ENCODE measurements around the gene KLHL2. TPM values are rescaled to one million over a fixed set of nuclear protein-coding genes. Genes with fewer than 3 reads are reported as not detected.

The KLHL2 gene
- total RNA-seq, 1 donor from 2014 or later, result 24.3 TPM

DNA sequence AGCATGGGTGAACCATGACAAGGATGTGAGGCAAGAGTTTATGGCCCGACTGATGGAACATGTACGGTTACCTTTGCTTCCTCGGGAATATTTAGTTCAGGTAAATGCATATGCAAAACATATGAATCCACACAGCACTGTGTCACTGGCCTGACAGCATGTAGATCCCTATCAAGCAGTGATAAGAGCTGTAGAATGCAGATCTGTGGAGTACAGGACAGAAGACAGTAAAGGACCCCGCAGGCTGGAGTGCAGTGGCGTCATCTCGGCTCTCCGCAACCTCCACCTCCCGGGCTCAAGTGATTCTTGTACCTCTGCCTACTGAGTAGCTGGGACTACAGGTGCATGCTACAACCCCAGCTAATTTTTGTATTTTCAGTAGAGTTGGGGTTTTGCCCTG lies 90.3 kb downstream of the KLHL2 start:
- peaks cover 2% of the 10 kb centered on the region for H3K27me3 Mint-ChIP-seq (ENCODE audit: insufficient read depth, low read depth)
- H3K79me2 ChIP-seq (ENCODE audit: low read depth), result no peaks in the 10 kb centered on the region
- no peak overlapping the region for H3K27ac Mint-ChIP-seq
- no peaks in the 10 kb centered on the region for H3K36me3 ChIP-seq
- no peaks in the 10 kb centered on the region for H3K27me3 ChIP-seq
- H3K36me3 Mint-ChIP-seq, result peaks cover 4% of the 10 kb centered on the region
- no peak overlapping the region for H3K27ac ChIP-seq
- no peak for DNase-seq (ENCODE audit: low spot score)
- no peaks in the 10 kb centered on the region for H3K9me3 ChIP-seq (ENCODE audit: low read depth)
- H4K20me1 ChIP-seq (ENCODE audit: low read depth), result no peaks in the 10 kb centered on the region
- peaks cover 6% of the 10 kb centered on the region for H3K4me1 ChIP-seq
- no peak overlapping the region for H3K9ac ChIP-seq
- H3K4me3 Mint-ChIP-seq, result no peak overlapping the region
- no peak overlapping the region for H3K4me3 ChIP-seq
- no peak overlapping the region for H2AFZ ChIP-seq (replicated peaks)
- no peaks in the 10 kb centered on the region for H3K9me3 Mint-ChIP-seq
- no peaks in the 10 kb centered on the region for H3F3A ChIP-seq (ENCODE audit: low read depth)
- no peak overlapping the region for H3K4me2 ChIP-seq
- TF ChIP-seq EZH2 (IDR thresholded peaks at IDR 0.05), result no peak
- peaks cover 7% of the 10 kb centered on the region for H3K4me1 Mint-ChIP-seq

DNA sequence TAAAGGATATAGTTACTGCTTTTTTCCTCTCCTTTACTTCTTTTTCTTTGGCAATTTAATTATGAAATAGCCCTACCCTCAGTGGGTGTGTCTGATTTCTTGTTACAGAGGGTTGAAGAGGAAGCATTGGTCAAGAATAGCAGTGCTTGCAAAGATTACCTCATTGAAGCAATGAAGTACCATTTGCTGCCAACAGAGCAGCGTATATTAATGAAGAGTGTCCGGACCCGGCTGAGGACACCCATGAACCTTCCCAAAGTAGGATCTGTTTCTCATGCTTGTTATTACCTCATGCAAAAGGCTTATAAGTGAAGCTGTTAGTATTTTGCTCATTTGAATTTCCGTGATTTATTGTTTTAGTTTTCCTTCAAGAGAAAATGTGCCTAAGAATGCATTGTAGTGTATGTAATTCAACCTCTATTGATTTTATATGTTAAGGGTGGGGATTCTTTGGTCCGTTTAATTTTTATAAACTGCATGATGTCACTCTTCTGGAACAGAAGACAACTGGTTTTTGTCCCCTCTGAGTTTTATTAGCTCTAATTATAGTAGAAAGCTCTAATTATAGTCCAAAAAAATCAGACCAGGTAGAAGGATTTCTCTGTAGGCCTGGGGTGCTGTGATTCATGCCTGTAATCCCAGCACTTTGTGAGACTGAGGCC lies 92.2 kb downstream of the KLHL2 start:
- no peaks in the 10 kb centered on the region for H3K27me3 ChIP-seq
- H3K27ac ChIP-seq, result no peak overlapping the region
- no peak for DNase-seq (ENCODE audit: low spot score)
- H3K36me3 ChIP-seq, result no peaks in the 10 kb centered on the region
- H3K4me3 ChIP-seq, result no peak overlapping the region
- Mint-ChIP-seq H3K9me3 (no peaks in the 10 kb centered on the region), H3K27ac (no peak overlapping the region), H3K27me3 (ENCODE audit: insufficient read depth, low read depth) (peaks cover 2% of the 10 kb centered on the region), H3K36me3 (peaks cover 4% of the 10 kb centered on the region), H3K4me1 (peaks cover 7% of the 10 kb centered on the region), H3K4me3 (no peak overlapping the region)
- H4K20me1 ChIP-seq (ENCODE audit: low read depth), result no peaks in the 10 kb centered on the region
- H3F3A ChIP-seq (ENCODE audit: low read depth), result no peaks in the 10 kb centered on the region
- H3K9me3 ChIP-seq (ENCODE audit: low read depth), result no peaks in the 10 kb centered on the region
- peaks cover 6% of the 10 kb centered on the region for H3K4me1 ChIP-seq
- H3K79me2 ChIP-seq (ENCODE audit: low read depth), result no peaks in the 10 kb centered on the region
- TF ChIP-seq EZH2 (IDR thresholded peaks at IDR 0.05), result no peak
- no peak for TF ChIP-seq EZH2phosphoT487 (IDR thresholded peaks at IDR 0.05)
- TF ChIP-seq, protein P1, sequence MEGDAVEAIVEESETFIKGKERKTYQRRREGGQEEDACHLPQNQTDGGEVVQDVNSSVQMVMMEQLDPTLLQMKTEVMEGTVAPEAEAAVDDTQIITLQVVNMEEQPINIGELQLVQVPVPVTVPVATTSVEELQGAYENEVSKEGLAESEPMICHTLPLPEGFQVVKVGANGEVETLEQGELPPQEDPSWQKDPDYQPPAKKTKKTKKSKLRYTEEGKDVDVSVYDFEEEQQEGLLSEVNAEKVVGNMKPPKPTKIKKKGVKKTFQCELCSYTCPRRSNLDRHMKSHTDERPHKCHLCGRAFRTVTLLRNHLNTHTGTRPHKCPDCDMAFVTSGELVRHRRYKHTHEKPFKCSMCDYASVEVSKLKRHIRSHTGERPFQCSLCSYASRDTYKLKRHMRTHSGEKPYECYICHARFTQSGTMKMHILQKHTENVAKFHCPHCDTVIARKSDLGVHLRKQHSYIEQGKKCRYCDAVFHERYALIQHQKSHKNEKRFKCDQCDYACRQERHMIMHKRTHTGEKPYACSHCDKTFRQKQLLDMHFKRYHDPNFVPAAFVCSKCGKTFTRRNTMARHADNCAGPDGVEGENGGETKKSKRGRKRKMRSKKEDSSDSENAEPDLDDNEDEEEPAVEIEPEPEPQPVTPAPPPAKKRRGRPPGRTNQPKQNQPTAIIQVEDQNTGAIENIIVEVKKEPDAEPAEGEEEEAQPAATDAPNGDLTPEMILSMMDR (IDR thresholded peaks at IDR 0.05), result no peak
- H3K9ac ChIP-seq, result no peak overlapping the region
- no peak overlapping the region for H3K4me2 ChIP-seq
- no peak overlapping the region for H2AFZ ChIP-seq (replicated peaks)

DNA sequence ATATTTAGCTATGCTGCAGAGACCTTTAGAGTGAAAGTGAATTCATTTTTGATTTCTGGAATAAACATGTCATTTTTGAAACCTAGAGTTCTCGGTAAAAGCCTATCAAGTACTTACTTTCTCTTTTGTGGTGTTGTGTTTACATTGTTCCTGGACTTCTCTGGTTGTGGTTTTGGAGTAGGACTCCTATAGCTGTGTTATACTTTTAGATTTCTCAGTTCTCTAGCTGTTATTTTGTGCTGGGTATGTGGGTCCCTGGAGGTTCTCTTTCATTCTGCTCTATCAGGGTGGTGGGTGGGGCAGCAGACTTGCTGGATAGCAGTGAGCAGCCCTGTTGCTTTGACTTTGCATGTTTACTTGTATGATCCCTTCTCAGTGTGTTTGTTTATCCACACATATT lies 94.5 kb downstream of the KLHL2 start:
- H3K4me3 Mint-ChIP-seq, result no peak overlapping the region
- H3K36me3 Mint-ChIP-seq, result peaks cover 4% of the 10 kb centered on the region
- Histone ChIP-seq H3K4me1 (no peaks in the 10 kb centered on the region), H2AFZ (replicated peaks) (no peak overlapping the region), H3K36me3 (no peaks in the 10 kb centered on the region), H3K9ac (no peak overlapping the region), H3K27me3 (no peaks in the 10 kb centered on the region), H3K4me2 (no peak overlapping the region), H3K79me2 (ENCODE audit: low read depth) (no peaks in the 10 kb centered on the region), H3K9me3 (ENCODE audit: low read depth) (no peaks in the 10 kb centered on the region), H3K27ac (no peak overlapping the region), H3F3A (ENCODE audit: low read depth) (no peaks in the 10 kb centered on the region), H4K20me1 (ENCODE audit: low read depth) (no peaks in the 10 kb centered on the region), H3K4me3 (no peak overlapping the region)
- no peaks in the 10 kb centered on the region for H3K4me1 Mint-ChIP-seq
- no peaks in the 10 kb centered on the region for H3K27me3 Mint-ChIP-seq (ENCODE audit: insufficient read depth, low read depth)
- no peak for DNase-seq (ENCODE audit: low spot score)
- TF ChIP-seq, protein P1 (IDR thresholded peaks at IDR 0.05), result no peak
- TF ChIP-seq EZH2phosphoT487 (IDR thresholded peaks at IDR 0.05), result no peak
- no peak for TF ChIP-seq EZH2 (IDR thresholded peaks at IDR 0.05)
- no peak overlapping the region for H3K27ac Mint-ChIP-seq
- no peaks in the 10 kb centered on the region for H3K9me3 Mint-ChIP-seq

DNA sequence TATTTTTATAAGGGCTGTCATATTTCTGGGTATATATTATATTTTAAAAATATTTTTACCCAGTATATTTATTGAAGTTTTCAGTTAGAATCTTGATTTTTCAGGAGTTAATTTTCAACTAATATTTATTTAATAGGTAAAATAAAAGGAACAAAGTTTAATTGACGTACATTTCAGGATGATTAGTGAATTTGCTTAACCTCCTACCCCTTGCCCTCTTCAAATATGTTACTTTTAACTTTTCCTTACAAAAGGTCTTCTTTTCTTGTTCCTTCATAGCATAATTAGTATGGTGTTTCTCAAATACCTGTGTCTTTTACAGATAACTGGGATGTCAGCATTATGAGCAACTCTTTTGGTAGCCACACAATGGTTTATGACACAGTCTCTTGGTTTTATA lies 95.3 kb downstream of the KLHL2 start:
- no peaks in the 10 kb centered on the region for H3K9me3 Mint-ChIP-seq
- no peaks in the 10 kb centered on the region for H3K4me1 Mint-ChIP-seq
- no peak overlapping the region for H3K27ac ChIP-seq
- no peak overlapping the region for H3K4me2 ChIP-seq
- H3K4me1 ChIP-seq, result no peaks in the 10 kb centered on the region
- H3K27me3 Mint-ChIP-seq (ENCODE audit: insufficient read depth, low read depth), result no peaks in the 10 kb centered on the region
- no peak overlapping the region for H3K4me3 Mint-ChIP-seq
- TF ChIP-seq, protein P1 (IDR thresholded peaks at IDR 0.05), result no peak
- TF ChIP-seq EZH2phosphoT487 (IDR thresholded peaks at IDR 0.05), result no peak
- TF ChIP-seq EZH2 (IDR thresholded peaks at IDR 0.05), result no peak
- H3K36me3 Mint-ChIP-seq, result peaks cover 4% of the 10 kb centered on the region
- H3K36me3 ChIP-seq, result no peaks in the 10 kb centered on the region
- H3K27ac Mint-ChIP-seq, result no peak overlapping the region
- H3F3A ChIP-seq (ENCODE audit: low read depth), result no peaks in the 10 kb centered on the region
- no peak overlapping the region for H2AFZ ChIP-seq (replicated peaks)
- H4K20me1 ChIP-seq (ENCODE audit: low read depth), result no peaks in the 10 kb centered on the region
- H3K27me3 ChIP-seq, result no peaks in the 10 kb centered on the region
- H3K9ac ChIP-seq, result no peak overlapping the region
- no peak overlapping the region for H3K4me3 ChIP-seq
- H3K9me3 ChIP-seq (ENCODE audit: low read depth), result no peaks in the 10 kb centered on the region
- no peaks in the 10 kb centered on the region for H3K79me2 ChIP-seq (ENCODE audit: low read depth)
- no peak for DNase-seq (ENCODE audit: low spot score)
